Duodenal mucosa (tissue), 2 donors: ENCODE data around the gene ATP4B.

ENCODE experiments used
- H3K27ac ChIP-seq: one replicate; pipeline ENCODE4 v1.7.0; 2013; ENCODE audit warnings: low read depth, low read length
- H3K27me3 ChIP-seq, 2 donors: one replicate each; pipeline ENCODE4 v1.7.0; 2013; ENCODE audit warnings: low read length in 2 of 2, control low read depth in 1 of 2; ENCODE audit not compliant: insufficient read depth in 2 of 2, control insufficient read depth in 1 of 2
- H3K36me3 ChIP-seq, 2 donors: one replicate each; pipeline ENCODE4 v1.7.0; 2013; ENCODE audit warnings: low read length in 2 of 2, control low read depth in 1 of 2; ENCODE audit not compliant: insufficient read depth in 2 of 2, control insufficient read depth in 1 of 2
- H3K4me1 ChIP-seq, 2 donors: one replicate each; pipeline ENCODE4 v1.7.0; 2013; ENCODE audit warnings: low read length in 2 of 2, control low read depth in 1 of 2; ENCODE audit not compliant: insufficient read depth in 2 of 2, control insufficient read depth in 1 of 2
- H3K4me3 ChIP-seq, 2 donors: one replicate each; pipeline ENCODE4 v1.7.0; 2013; ENCODE audit warnings: low read length in 2 of 2, low read depth in 1 of 2
- H3K9ac ChIP-seq, 2 donors: one replicate each; pipeline ENCODE4 v1.7.0; 2013; ENCODE audit warnings: low read length in 2 of 2, low read depth in 1 of 2
- H3K9me3 ChIP-seq, 2 donors: one replicate each; pipeline ENCODE4 v1.7.0; 2013; ENCODE audit warnings: low read length in 2 of 2, control low read depth in 1 of 2; ENCODE audit not compliant: control insufficient read depth in 1 of 2

ATP4B gene

DNA sequence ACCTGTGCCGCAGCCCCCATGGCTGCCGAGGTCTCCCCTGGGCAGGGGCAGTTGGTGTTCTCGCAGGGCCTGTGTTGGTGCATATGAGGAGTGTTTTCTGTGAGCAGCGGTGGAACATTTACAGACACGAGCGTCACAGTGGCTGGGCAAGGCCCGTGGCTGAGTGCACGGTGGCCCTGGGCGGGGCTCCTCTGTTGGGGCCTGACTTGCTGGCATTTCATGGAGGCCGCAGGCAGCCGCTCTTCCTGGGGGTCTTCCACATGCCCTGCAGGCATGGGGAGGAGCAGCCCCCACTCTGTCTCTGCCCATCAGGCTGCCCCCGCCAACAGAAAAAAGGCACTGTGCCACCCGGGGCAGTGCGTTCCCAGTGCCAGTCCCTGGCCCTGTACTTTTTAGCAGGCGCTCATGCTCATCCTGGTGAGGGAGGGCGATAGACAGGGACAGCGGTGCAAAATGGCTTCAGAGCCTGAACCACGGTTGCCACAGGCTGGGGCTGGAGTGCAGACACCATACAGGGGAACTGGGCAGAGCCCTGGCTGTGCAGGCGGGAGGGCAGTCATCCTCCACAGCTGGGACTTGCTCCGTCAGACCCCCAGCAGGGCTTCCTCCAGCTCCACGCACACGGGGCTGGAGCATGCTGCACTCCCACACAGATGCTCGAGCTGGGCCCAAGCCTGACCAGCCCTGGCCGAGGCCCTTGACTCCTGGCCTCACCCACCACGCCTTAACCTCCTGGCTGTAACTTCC lies 49.9 kb downstream of the ATP4B start:
- no peak overlapping the region for H3K9ac ChIP-seq

GRCh38 chr13:113607056-113607888 lies 50.7 kb downstream of the ATP4B start:
- Histone ChIP-seq H3K4me3 (no peak overlapping the region), H3K27ac (no peak overlapping the region), H3K36me3 (peaks cover 5 to 59% of the 10 kb centered on the region in 2 donors), H3K9ac (no peak overlapping the region), H3K4me1 (no peaks in the 10 kb centered on the region), H3K9me3 (no peaks in the 10 kb centered on the region), H3K27me3 (no peaks in the 10 kb centered on the region)

More for the DNA sequence above, 49.9 kb downstream of the ATP4B start:
- no peaks in the 10 kb centered on the region for H3K9me3 ChIP-seq
- H3K36me3 ChIP-seq, result peaks cover 5 to 64% of the 10 kb centered on the region in 2 donors
- H3K4me3 ChIP-seq, result no peak overlapping the region
- no peak overlapping the region for H3K27ac ChIP-seq
- no peaks in the 10 kb centered on the region for H3K27me3 ChIP-seq
- H3K4me1 ChIP-seq, result no peaks in the 10 kb centered on the region

DNA sequence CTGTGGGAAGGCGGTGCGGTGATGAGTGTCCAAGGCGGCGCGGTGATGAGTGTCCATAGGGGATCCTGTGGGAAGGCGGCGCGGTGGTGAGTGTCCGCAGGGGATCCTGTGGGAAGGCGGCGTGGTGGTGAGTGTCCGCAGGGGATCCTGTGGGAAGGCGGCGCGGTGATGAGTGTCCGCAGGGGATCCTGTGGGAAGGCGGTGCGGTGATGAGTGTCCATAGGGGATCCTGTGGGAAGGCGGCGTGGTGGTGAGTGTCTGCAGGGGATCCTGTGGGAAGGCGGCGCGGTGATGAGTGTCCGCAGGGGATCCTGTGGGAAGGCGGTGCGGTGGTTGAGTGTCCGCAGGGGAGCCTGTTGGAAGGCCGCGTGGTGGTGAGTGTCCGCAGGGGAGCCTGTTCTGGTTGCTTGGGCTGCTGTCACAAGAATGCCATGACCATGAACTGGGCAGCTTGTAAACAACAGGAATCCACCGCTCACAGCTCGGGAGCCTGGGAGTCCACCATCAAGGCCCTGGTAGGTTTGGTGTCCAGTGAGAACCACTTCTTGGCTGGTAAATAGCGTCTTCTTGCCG lies 52.0 kb downstream of the ATP4B start:
- Histone ChIP-seq H3K4me1 (no peaks in the 10 kb centered on the region), H3K9ac (no peak overlapping the region), H3K27ac (no peak overlapping the region), H3K9me3 (no peaks in the 10 kb centered on the region), H3K27me3 (no peaks in the 10 kb centered on the region), H3K36me3 (peaks cover 5 to 50% of the 10 kb centered on the region in 2 donors), H3K4me3 (no peak overlapping the region)

GRCh38 chr13:113605461-113605860 lies 52.5 kb downstream of the ATP4B start:
- Histone ChIP-seq H3K27ac (no peak overlapping the region), H3K4me1 (no peaks in the 10 kb centered on the region), H3K36me3 (peaks cover 5 to 49% of the 10 kb centered on the region in 2 donors), H3K9ac (no peak overlapping the region), H3K4me3 (no peak overlapping the region), H3K9me3 (no peaks in the 10 kb centered on the region), H3K27me3 (no peaks in the 10 kb centered on the region)

DNA sequence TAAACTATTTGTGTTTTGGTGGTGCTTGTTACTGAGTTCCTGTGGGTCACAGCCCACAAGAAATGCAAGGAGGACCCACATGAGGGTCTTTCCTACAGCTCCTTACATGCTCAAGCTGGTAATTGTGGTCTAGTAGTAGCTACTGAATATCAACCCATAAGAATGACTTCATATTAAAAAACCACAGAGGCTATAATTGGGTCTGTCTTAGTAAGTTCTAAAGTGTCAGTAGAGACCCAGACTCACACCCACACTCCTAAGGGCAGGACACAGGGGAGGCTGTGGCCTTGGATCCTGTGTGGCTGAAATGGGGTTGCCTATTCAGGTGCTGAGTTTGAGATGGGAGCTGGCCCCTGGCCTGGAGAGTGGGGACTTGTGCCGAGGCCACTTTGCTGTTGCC lies 53.8 kb downstream of the ATP4B start:
- H3K4me3 ChIP-seq, result no peak overlapping the region
- no peaks in the 10 kb centered on the region for H3K9me3 ChIP-seq
- H3K36me3 ChIP-seq, result peaks cover 0 to 48% of the 10 kb centered on the region in 2 donors
- no peak overlapping the region for H3K9ac ChIP-seq
- no peaks in the 10 kb centered on the region for H3K27me3 ChIP-seq
- no peak overlapping the region for H3K27ac ChIP-seq
- no peaks in the 10 kb centered on the region for H3K4me1 ChIP-seq

- H3K4me1 ChIP-seq, result no peaks in the 10 kb centered on the region
- H3K27me3 ChIP-seq, result no peaks in the 10 kb centered on the region
- no peak overlapping the region for H3K9ac ChIP-seq
- H3K36me3 ChIP-seq, result peaks cover 0 to 43% of the 10 kb centered on the region in 2 donors
- H3K9me3 ChIP-seq, result no peaks in the 10 kb centered on the region
- H3K4me3 ChIP-seq, result no peak overlapping the region
- no peak overlapping the region for H3K27ac ChIP-seq
These were observed 54.8 kb downstream of the ATP4B start for GRCh38 chr13:113603116-113603710.

DNA sequence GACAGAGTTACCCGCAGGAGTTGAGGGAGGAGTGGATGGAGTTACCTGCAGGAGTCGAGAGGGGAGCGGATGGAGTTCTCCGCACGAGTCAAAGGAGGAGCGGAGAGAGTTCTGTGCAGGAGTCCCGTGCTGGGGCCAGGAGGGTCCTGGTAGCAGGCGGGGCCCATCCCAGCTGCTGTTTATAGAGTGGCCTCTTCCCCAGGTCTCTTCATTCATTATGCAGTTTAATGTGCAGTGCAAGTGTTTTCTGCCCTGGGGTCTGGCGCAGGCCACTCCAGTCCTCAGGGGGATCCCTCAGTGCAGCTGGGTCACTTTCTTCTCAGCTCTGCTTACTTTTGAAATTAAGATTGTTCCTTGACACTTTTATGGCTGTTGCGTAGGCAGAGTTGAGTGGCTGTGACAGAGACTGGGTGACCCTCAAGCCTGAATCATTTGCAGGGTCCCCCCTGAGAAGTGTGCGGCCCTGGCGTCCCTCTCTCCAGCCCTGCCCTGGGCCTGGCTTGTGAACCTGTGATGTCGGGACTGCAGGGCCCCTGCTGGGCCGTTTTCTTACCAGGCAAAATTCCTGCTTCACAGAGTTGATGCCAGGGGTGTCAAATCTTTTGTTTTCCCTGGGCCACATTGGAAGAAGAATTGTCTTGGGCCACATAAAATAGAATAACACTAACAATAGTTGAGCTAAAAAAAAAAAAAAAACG lies 55.6 kb downstream of the ATP4B start:
- no peaks in the 10 kb centered on the region for H3K4me1 ChIP-seq

GRCh38 chr13:113601166-113602070 lies 56.6 kb downstream of the ATP4B start:
- Histone ChIP-seq H3K36me3 (peaks cover 0 to 56% of the 10 kb centered on the region in 2 donors), H3K9me3 (no peaks in the 10 kb centered on the region), H3K4me3 (no peak overlapping the region), H3K27me3 (no peaks in the 10 kb centered on the region), H3K9ac (no peak overlapping the region), H3K27ac (no peak overlapping the region), H3K4me1 (no peaks in the 10 kb centered on the region)

More for the DNA sequence above, 55.6 kb downstream of the ATP4B start:
- Histone ChIP-seq H3K27me3 (no peaks in the 10 kb centered on the region), H3K27ac (no peak overlapping the region), H3K9ac (no peak overlapping the region), H3K4me3 (no peak overlapping the region), H3K36me3 (peaks cover 0 to 50% of the 10 kb centered on the region in 2 donors), H3K9me3 (no peaks in the 10 kb centered on the region)

DNA sequence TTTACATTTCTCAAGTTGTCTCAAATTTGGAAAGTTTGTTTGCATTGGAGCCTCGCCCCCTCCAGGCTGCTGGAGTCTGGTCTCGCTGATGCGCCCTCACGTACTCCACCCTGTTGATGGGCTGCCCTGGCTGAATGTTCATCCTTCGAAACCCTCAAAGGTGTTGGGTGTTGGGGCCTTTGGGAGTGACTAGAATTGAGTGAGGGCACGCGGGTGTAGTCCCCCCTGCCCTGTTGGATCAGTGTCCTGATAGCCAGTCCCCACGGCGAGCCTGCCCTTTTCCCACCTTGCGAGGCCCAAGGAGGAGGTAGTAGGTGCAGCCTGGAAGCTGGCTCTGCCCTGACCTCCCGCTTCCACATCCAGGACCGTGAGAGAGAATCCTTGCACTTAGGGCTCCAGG lies 58.6 kb downstream of the ATP4B start:
- Histone ChIP-seq H3K4me3 (no peak overlapping the region), H3K36me3 (peaks cover 0 to 45% of the 10 kb centered on the region in 2 donors), H3K4me1 (no peaks in the 10 kb centered on the region), H3K27ac (no peak overlapping the region), H3K9me3 (no peaks in the 10 kb centered on the region), H3K27me3 (no peaks in the 10 kb centered on the region), H3K9ac (no peak overlapping the region)
